ENCODE measurements around the gene PLCH1.
"Not testable (repeated sequence)": the region's sequence is repeated elsewhere in the genome, so short reads cannot be mapped to it uniquely, and the experiment has no call there.

Gene PLCH1

DNA sequence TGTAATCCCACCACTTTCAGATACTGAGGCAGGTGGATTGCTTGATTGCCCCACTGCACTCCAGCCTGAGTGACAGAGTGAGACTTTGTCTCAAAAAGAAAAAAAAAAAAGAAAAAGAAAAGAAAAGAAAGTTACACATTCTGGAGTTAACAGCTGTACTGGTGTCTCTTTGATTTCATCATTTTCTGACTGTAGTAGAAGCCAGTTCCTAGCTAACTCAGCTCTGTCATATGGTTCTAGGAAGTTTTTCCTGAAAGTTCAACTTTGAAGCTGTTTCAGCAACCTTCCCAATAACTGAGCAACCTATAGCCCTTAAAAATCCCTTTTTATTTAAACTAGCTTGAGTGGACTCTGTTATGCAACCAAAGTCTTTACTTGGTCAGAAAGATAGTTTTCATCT, 346.8 kb downstream of the PLCH1 start (continued):
- TF ChIP-seq, protein P1, sequence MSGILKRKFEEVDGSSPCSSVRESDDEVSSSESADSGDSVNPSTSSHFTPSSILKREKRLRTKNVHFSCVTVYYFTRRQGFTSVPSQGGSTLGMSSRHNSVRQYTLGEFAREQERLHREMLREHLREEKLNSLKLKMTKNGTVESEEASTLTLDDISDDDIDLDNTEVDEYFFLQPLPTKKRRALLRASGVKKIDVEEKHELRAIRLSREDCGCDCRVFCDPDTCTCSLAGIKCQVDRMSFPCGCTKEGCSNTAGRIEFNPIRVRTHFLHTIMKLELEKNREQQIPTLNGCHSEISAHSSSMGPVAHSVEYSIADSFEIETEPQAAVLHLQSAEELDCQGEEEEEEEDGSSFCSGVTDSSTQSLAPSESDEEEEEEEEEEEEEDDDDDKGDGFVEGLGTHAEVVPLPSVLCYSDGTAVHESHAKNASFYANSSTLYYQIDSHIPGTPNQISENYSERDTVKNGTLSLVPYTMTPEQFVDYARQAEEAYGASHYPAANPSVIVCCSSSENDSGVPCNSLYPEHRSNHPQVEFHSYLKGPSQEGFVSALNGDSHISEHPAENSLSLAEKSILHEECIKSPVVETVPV (CRISPR knock-in tag; IDR thresholded peaks at IDR 0.05), result no peak
- TF ChIP-seq ZFP3 (CRISPR knock-in tag; IDR thresholded peaks at IDR 0.05) (no peak), SNAI2 (CRISPR knock-in tag; IDR thresholded peaks at IDR 0.05) (no peak)

DNA sequence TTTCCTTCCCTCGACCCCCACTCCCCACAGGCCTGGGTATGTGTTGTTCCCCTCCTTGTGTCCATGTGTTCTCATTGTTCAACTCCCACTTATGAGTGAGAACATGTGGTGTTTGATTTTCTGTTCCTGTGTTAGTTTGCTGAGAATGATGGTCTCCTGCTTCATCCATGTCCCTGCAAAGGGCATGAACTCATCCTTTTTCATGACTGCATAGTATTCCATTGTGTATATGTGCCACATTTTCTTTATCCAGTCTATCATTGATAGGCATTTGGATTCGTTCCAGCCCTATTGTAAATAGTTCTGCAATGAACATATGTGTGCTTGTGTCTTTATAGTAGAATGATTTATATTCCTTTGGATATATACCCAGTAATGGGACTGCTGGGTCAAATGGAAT, 350.0 kb downstream of the PLCH1 start:
- ATAC-seq, result not testable (repeated sequence)
- TF ChIP-seq ZNF8 (CRISPR knock-in tag; IDR thresholded peaks at IDR 0.05), result 0 out of 2 replicates have a peak, but pooled peaks have one; percentile 32

DNA sequence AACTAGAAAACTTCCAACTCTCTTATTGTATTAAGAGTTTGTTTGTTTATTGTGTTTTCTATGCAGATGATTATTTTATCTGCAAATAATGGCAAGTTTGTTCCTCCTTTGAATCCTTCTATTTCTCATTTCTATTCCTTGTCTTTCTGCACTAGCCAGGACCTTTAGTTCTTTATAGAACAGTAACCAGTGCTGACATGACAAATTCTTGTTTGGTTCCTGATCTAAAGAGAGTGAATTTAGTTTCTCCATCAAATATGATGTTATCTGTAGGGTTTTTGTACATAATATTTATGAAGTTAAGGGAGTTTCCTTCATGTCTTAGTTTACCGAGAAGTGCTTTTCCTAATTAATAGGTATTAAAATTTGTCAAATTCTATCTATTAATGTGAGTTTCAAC, 350.6 kb downstream of the PLCH1 start:
- no peak for ATAC-seq
- no peak for TF ChIP-seq CSDC2 (CRISPR knock-in tag; IDR thresholded peaks at IDR 0.05)
- TF ChIP-seq, protein P1 (CRISPR knock-in tag; IDR thresholded peaks at IDR 0.05), result no peak

DNA sequence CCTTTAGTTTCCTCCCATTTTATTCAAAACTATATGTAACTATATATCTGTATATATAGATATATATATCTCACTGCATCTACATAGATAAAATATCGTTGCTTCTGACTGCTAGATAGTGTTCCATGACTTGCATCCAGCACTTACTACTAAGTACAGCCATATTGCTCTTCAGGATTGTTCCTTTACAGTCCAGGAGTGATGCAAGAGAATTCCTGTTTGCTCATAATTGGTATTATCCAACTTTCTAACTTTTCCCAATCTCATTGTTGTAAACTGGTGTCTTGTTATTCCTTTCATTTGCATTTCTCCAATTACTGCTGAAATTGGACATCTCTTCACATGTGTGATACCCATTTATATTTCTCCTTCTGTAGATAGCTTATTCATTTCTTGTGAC, 351.6 kb downstream of the PLCH1 start:
- TF ChIP-seq ARNTL (CRISPR knock-in tag; IDR thresholded peaks at IDR 0.05; ENCODE audit: borderline replicate concordance, low read depth) (no peak), RARB (CRISPR knock-in tag; IDR thresholded peaks at IDR 0.05) (no peak)
- TF ChIP-seq, protein P2, sequence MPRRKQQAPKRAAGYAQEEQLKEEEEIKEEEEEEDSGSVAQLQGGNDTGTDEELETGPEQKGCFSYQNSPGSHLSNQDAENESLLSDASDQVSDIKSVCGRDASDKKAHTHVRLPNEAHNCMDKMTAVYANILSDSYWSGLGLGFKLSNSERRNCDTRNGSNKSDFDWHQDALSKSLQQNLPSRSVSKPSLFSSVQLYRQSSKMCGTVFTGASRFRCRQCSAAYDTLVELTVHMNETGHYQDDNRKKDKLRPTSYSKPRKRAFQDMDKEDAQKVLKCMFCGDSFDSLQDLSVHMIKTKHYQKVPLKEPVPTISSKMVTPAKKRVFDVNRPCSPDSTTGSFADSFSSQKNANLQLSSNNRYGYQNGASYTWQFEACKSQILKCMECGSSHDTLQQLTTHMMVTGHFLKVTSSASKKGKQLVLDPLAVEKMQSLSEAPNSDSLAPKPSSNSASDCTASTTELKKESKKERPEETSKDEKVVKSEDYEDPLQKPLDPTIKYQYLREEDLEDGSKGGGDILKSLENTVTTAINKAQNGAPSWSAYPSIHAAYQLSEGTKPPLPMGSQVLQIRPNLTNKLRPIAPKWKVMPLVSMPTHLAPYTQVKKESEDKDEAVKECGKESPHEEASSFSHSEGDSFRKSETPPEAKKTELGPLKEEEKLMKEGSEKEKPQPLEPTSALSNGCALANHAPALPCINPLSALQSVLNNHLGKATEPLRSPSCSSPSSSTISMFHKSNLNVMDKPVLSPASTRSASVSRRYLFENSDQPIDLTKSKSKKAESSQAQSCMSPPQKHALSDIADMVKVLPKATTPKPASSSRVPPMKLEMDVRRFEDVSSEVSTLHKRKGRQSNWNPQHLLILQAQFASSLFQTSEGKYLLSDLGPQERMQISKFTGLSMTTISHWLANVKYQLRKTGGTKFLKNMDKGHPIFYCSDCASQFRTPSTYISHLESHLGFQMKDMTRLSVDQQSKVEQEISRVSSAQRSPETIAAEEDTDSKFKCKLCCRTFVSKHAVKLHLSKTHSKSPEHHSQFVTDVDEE (CRISPR knock-in tag; IDR thresholded peaks at IDR 0.05), result no peak
- ATAC-seq, result no peak

DNA sequence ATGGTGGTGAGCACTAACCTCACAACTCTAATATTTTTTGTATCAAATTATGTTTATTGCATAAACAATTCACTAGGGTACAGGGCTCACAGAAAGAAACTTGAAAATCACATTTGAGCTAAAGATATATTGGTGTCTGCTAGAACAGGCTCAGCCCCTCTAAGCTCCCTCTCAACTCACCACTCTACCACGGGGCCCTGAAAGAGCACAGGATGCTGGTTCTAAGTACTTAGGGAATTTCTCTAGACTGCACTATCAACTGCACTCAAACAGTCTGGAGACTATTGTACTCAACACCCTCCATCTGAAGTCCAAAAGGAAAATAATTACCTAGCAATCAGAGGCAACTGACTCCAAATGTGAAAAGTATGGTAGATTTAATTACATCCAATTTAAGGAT, 352.7 kb downstream of the PLCH1 start:
- peak; percentile 12 for ATAC-seq
- no peak for TF ChIP-seq ESRRG (CRISPR knock-in tag; IDR thresholded peaks at IDR 0.05)
- no peak for TF ChIP-seq ZFP3 (CRISPR knock-in tag; IDR thresholded peaks at IDR 0.05)
- TF ChIP-seq, protein P3, sequence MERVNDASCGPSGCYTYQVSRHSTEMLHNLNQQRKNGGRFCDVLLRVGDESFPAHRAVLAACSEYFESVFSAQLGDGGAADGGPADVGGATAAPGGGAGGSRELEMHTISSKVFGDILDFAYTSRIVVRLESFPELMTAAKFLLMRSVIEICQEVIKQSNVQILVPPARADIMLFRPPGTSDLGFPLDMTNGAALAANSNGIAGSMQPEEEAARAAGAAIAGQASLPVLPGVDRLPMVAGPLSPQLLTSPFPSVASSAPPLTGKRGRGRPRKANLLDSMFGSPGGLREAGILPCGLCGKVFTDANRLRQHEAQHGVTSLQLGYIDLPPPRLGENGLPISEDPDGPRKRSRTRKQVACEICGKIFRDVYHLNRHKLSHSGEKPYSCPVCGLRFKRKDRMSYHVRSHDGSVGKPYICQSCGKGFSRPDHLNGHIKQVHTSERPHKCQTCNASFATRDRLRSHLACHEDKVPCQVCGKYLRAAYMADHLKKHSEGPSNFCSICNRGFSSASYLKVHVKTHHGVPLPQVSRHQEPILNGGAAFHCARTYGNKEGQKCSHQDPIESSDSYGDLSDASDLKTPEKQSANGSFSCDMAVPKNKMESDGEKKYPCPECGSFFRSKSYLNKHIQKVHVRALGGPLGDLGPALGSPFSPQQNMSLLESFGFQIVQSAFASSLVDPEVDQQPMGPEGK (CRISPR knock-in tag; IDR thresholded peaks at IDR 0.05; ENCODE audit: borderline replicate concordance), result no peak
- TF ChIP-seq, protein P4, sequence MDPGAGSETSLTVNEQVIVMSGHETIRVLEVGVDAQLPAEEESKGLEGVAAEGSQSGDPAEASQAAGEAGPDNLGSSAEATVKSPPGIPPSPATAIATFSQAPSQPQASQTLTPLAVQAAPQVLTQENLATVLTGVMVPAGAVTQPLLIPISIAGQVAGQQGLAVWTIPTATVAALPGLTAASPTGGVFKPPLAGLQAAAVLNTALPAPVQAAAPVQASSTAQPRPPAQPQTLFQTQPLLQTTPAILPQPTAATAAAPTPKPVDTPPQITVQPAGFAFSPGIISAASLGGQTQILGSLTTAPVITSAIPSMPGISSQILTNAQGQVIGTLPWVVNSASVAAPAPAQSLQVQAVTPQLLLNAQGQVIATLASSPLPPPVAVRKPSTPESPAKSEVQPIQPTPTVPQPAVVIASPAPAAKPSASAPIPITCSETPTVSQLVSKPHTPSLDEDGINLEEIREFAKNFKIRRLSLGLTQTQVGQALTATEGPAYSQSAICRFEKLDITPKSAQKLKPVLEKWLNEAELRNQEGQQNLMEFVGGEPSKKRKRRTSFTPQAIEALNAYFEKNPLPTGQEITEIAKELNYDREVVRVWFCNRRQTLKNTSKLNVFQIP (CRISPR knock-in tag; IDR thresholded peaks at IDR 0.05; ENCODE audit: borderline replicate concordance, low read depth), result no peak
- no peak for TF ChIP-seq ZC3H10 (CRISPR knock-in tag; IDR thresholded peaks at IDR 0.05)
- TF ChIP-seq PPARA (CRISPR knock-in tag; IDR thresholded peaks at IDR 0.05; ENCODE audit: borderline replicate concordance), result no peak
- no peak for TF ChIP-seq CSDC2 (CRISPR knock-in tag; IDR thresholded peaks at IDR 0.05)
- TF ChIP-seq, protein P2 (CRISPR knock-in tag; IDR thresholded peaks at IDR 0.05), result no peak
- TF ChIP-seq ZNF70 (CRISPR knock-in tag; IDR thresholded peaks at IDR 0.05), result no peak
- TF ChIP-seq ISL1 (CRISPR knock-in tag; IDR thresholded peaks at IDR 0.05), result no peak
- no peak for TF ChIP-seq BACH2 (CRISPR knock-in tag; IDR thresholded peaks at IDR 0.05; ENCODE audit: borderline replicate concordance)
- TF ChIP-seq RARB (CRISPR knock-in tag; IDR thresholded peaks at IDR 0.05), result no peak
- TF ChIP-seq TOX (CRISPR knock-in tag; IDR thresholded peaks at IDR 0.05; ENCODE audit: borderline replicate concordance), result no peak
- no peak for TF ChIP-seq SNAI2 (CRISPR knock-in tag; IDR thresholded peaks at IDR 0.05)
- TF ChIP-seq TCF4 (CRISPR knock-in tag; IDR thresholded peaks at IDR 0.05; ENCODE audit: borderline replicate concordance), result no peak
- TF ChIP-seq, protein P1 (CRISPR knock-in tag; IDR thresholded peaks at IDR 0.05), result no peak
- TF ChIP-seq, protein P5, sequence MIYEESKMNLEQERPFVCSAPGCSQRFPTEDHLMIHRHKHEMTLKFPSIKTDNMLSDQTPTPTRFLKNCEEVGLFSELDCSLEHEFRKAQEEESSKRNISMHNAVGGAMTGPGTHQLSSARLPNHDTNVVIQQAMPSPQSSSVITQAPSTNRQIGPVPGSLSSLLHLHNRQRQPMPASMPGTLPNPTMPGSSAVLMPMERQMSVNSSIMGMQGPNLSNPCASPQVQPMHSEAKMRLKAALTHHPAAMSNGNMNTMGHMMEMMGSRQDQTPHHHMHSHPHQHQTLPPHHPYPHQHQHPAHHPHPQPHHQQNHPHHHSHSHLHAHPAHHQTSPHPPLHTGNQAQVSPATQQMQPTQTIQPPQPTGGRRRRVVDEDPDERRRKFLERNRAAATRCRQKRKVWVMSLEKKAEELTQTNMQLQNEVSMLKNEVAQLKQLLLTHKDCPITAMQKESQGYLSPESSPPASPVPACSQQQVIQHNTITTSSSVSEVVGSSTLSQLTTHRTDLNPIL (CRISPR knock-in tag; IDR thresholded peaks at IDR 0.05; ENCODE audit: low read depth), result no peak
